ENCODE measurements around the gene DCUN1D1. TPM values are rescaled to one million over a fixed set of nuclear protein-coding genes. Genes with fewer than 3 reads are reported as not detected.

DCUN1D1 gene
- total and polyA plus RNA-seq, 2 donors from 2014 or later: 14.2 to 47.9 TPM

- no peak for FAIRE-seq
- H3K9ac ChIP-seq (ENCODE audit: low read length in 3 of 3): no peak overlapping the region
- H3K27me3 ChIP-seq (ENCODE audit: control insufficient read depth, insufficient read depth, low read length): no peaks in the 10 kb centered on the region
- no peak overlapping the region for H3K4me3 ChIP-seq (ENCODE audit: low read length in 3 of 3)
- intact Hi-C loops (cut with DNase I): no loop called here
- TF ChIP-seq CTCF (IDR thresholded peaks at IDR 0.05; ENCODE audit: borderline replicate concordance, extremely low read depth, insufficient read depth): no peak
- peaks cover 0 to 5% (median 0%) of the 10 kb centered on the region in 3 donors for H3K4me1 ChIP-seq (ENCODE audit: control insufficient read depth in 2 of 3, insufficient read depth in 2 of 3, low read depth in 1 of 3, low read length in 3 of 3)
- no peak overlapping the region for H3K27ac ChIP-seq (ENCODE audit: low read depth in 2 of 2, low read length in 2 of 2)
- DNase-seq: no peak
- H3K9me3 ChIP-seq (ENCODE audit: control insufficient read depth in 2 of 3, insufficient read depth in 1 of 3, low read length in 3 of 3): no peaks in the 10 kb centered on the region
- H3K36me3 ChIP-seq (ENCODE audit: control insufficient read depth in 2 of 3, insufficient read depth in 3 of 3, low read length in 3 of 3): no peaks in the 10 kb centered on the region
Measured at GRCh38 chr3:182986021-182986420, 5.7 kb upstream of the DCUN1D1 start.

GRCh38 chr3:182983876-182984275 is 3.5 kb upstream of the DCUN1D1 start:
- FAIRE-seq (no peak), DNase-seq (no peak)
- Histone ChIP-seq H3K4me3 (ENCODE audit: low read length in 3 of 3) (no peak overlapping the region), H3K9ac (ENCODE audit: low read length in 3 of 3) (no peak overlapping the region), H3K4me1 (ENCODE audit: control insufficient read depth in 2 of 3, insufficient read depth in 2 of 3, low read depth in 1 of 3, low read length in 3 of 3) (peaks cover 0 to 10% (median 3%) of the 10 kb centered on the region in 3 donors), H3K36me3 (ENCODE audit: control insufficient read depth in 2 of 3, insufficient read depth in 3 of 3, low read length in 3 of 3) (no peaks in the 10 kb centered on the region), H3K27ac (ENCODE audit: low read depth in 2 of 2, low read length in 2 of 2) (no peak overlapping the region), H3K27me3 (ENCODE audit: control insufficient read depth, insufficient read depth, low read length) (no peaks in the 10 kb centered on the region), H3K9me3 (ENCODE audit: control insufficient read depth in 2 of 3, insufficient read depth in 1 of 3, low read length in 3 of 3) (no peaks in the 10 kb centered on the region)
- intact Hi-C loops (cut with DNase I): no loop called here
- no peak for TF ChIP-seq CTCF (IDR thresholded peaks at IDR 0.05; ENCODE audit: borderline replicate concordance, extremely low read depth, insufficient read depth)

GRCh38 chr3:182981038-182981380 is 671 bp upstream of the DCUN1D1 start:
- peak in 1 of 5 donors; percentile 67 for DNase-seq
- H3K4me3 ChIP-seq (ENCODE audit: low read length in 3 of 3): peak overlapping the region; percentile 32 to 64 (median 64)
- H3K27me3 ChIP-seq (ENCODE audit: control insufficient read depth, insufficient read depth, low read length): no peaks in the 10 kb centered on the region
- no peak for FAIRE-seq
- intact Hi-C loops (cut with DNase I): no loop called here
- peaks cover 0 to 14% (median 4%) of the 10 kb centered on the region in 3 donors for H3K4me1 ChIP-seq (ENCODE audit: control insufficient read depth in 2 of 3, insufficient read depth in 2 of 3, low read depth in 1 of 3, low read length in 3 of 3)
- H3K9ac ChIP-seq (ENCODE audit: low read length in 3 of 3): peak overlapping the region in 2 of 3 donors; percentile 57 to 79
- no peaks in the 10 kb centered on the region for H3K36me3 ChIP-seq (ENCODE audit: control insufficient read depth in 2 of 3, insufficient read depth in 3 of 3, low read length in 3 of 3)
- H3K27ac ChIP-seq (ENCODE audit: low read depth in 2 of 2, low read length in 2 of 2): peak overlapping the region in 1 of 2 donors; percentile 54
- H3K9me3 ChIP-seq (ENCODE audit: control insufficient read depth in 2 of 3, insufficient read depth in 1 of 3, low read length in 3 of 3): no peaks in the 10 kb centered on the region
- TF ChIP-seq CTCF (IDR thresholded peaks at IDR 0.05; ENCODE audit: borderline replicate concordance, extremely low read depth, insufficient read depth): no peak

- DNase-seq (peak in 4 of 5 donors; percentile 50 to 80 (median 66)), FAIRE-seq (no peak)
- no peak for TF ChIP-seq CTCF (IDR thresholded peaks at IDR 0.05; ENCODE audit: borderline replicate concordance, extremely low read depth, insufficient read depth)
- H3K4me1 ChIP-seq (ENCODE audit: control insufficient read depth in 2 of 3, insufficient read depth in 2 of 3, low read depth in 1 of 3, low read length in 3 of 3): peaks cover 0 to 14% (median 4%) of the 10 kb centered on the region in 3 donors
- H3K27ac ChIP-seq (ENCODE audit: low read depth in 2 of 2, low read length in 2 of 2): peak overlapping the region in 1 of 2 donors; percentile 23
- H3K9ac ChIP-seq (ENCODE audit: low read length in 3 of 3): peak overlapping the region; percentile 33 to 59 (median 54)
- H3K4me3 ChIP-seq (ENCODE audit: low read length in 3 of 3): peak overlapping the region; percentile 67 to 89 (median 70)
- intact Hi-C loops (cut with DNase I): no loop called here
- no peaks in the 10 kb centered on the region for H3K36me3 ChIP-seq (ENCODE audit: control insufficient read depth in 2 of 3, insufficient read depth in 3 of 3, low read length in 3 of 3)
- H3K27me3 ChIP-seq (ENCODE audit: control insufficient read depth, insufficient read depth, low read length): no peaks in the 10 kb centered on the region
- H3K9me3 ChIP-seq (ENCODE audit: control insufficient read depth in 2 of 3, insufficient read depth in 1 of 3, low read length in 3 of 3): no peaks in the 10 kb centered on the region
Measured at GRCh38 chr3:182979674-182980191, 605 bp downstream of the DCUN1D1 start.
